MM.1S (cell line): ENCODE results near the gene PRKCZ.

ENCODE experiments used
- EZH2phosphoT487 ChIP-seq: fragments of 300-600 bp; sonication (generic); IDR thresholded peaks from 2 replicates; pipeline ENCODE4 v1.6.1; 2018; ENCODE audit warnings: antibody characterized with exemption, low read length
- TF ChIP-seq, protein P1 (sequence below): fragments of 300-600 bp; sonication (generic); IDR thresholded peaks from 2 replicates; pipeline ENCODE4 v1.5.1; 2016; ENCODE audit warnings: antibody characterized with exemption, low read length, mixed read lengths

DNA sequence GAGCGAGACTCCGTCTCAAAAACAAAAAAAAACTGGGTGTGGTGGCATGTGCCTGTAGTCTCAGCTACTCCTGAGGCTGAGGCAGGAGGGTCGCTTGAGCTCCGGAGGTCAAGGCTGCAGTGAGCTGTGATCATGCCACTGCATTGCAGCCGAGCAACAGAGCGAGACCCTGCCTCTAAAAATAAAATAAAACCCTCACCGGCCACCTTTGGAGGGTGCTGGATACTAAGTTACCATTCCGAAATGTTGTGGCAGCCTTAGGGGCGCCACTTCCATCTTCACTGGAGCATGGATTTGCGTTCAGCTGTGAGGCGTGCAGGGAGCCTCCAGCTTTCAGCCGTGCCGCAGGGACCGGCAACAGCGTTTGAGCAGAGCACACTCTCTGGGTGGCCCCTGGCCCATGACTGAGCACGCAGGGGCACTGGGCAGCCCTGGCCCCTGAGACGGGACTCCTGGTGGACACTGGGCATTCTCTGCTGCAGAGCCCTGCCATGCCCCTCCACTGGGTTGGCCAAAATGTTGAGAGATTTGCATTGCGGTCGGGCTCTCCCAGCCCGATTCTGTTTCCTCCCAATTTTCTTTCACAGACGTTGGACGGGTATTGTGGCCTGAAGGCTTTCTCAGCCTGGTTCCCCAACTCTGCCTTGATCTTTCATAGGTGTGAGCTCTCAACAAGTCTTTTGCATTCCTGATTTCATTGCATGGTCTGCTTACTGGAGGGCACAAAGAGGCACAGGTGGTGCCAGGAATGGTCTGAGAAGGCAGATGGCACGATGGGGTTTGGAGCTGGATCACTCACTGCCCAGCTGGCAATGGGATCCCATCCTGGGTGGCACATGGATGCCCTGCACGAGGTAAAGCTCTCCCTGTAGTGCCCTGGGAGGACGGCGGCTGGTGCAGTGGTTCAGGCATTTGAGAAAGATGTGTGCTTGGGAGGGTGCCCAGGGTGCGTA is 40.8 kb upstream of the PRKCZ start:
- TF ChIP-seq, protein P1, sequence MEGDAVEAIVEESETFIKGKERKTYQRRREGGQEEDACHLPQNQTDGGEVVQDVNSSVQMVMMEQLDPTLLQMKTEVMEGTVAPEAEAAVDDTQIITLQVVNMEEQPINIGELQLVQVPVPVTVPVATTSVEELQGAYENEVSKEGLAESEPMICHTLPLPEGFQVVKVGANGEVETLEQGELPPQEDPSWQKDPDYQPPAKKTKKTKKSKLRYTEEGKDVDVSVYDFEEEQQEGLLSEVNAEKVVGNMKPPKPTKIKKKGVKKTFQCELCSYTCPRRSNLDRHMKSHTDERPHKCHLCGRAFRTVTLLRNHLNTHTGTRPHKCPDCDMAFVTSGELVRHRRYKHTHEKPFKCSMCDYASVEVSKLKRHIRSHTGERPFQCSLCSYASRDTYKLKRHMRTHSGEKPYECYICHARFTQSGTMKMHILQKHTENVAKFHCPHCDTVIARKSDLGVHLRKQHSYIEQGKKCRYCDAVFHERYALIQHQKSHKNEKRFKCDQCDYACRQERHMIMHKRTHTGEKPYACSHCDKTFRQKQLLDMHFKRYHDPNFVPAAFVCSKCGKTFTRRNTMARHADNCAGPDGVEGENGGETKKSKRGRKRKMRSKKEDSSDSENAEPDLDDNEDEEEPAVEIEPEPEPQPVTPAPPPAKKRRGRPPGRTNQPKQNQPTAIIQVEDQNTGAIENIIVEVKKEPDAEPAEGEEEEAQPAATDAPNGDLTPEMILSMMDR: no peak
- TF ChIP-seq EZH2phosphoT487: no peak
